GM21390 (cell line): ENCODE data around the gene ZNF862.
"Not testable (repeated sequence)": the region's sequence is repeated elsewhere in the genome, so short reads cannot be mapped to it uniquely, and the experiment has no call there.

Source experiments
- ATAC-seq: cut with Tn5 transposase; IDR thresholded peaks from one replicate; pipeline ENCODE4 v1.9.1; 2021; ENCODE audit not compliant: unreplicated experiment

The ZNF862 gene

GRCh38 chr7:149879766-149880637, 41.8 kb downstream of the ZNF862 start:
- no peak for ATAC-seq

GRCh38 chr7:149880638-149881311, 42.6 kb downstream of the ZNF862 start:
- ATAC-seq, result no peak

GRCh38 chr7:149881328-149882247, 43.4 kb downstream of the ZNF862 start:
- ATAC-seq, result no peak

GRCh38 chr7:149882248-149883047, 44.3 kb downstream of the ZNF862 start:
- no peak for ATAC-seq

GRCh38 chr7:149883048-149883438, 44.9 kb downstream of the ZNF862 start:
- ATAC-seq, result no peak

GRCh38 chr7:149883452-149883861, 45.3 kb downstream of the ZNF862 start:
- peak; percentile 69 for ATAC-seq

GRCh38 chr7:149884016-149884415, 45.8 kb downstream of the ZNF862 start:
- ATAC-seq, result no peak

- no peak for ATAC-seq
Observed at GRCh38 chr7:149884541-149884940, 46.4 kb downstream of the ZNF862 start.

- no peak for ATAC-seq
Observed at GRCh38 chr7:149885191-149886017, 47.2 kb downstream of the ZNF862 start.

GRCh38 chr7:149886018-149886415, 47.8 kb downstream of the ZNF862 start:
- ATAC-seq, result no peak

- no peak for ATAC-seq
Observed at GRCh38 chr7:149887311-149887710, 49.1 kb downstream of the ZNF862 start.

- not testable (repeated sequence) for ATAC-seq
Observed at GRCh38 chr7:149890715-149891114, 52.5 kb downstream of the ZNF862 start.

- ATAC-seq, result not testable (repeated sequence)
Observed at GRCh38 chr7:149894957-149895356, 56.8 kb downstream of the ZNF862 start.

GRCh38 chr7:149907776-149908376, 69.7 kb downstream of the ZNF862 start:
- ATAC-seq, result not testable (repeated sequence)

- not testable (repeated sequence) for ATAC-seq
Observed at GRCh38 chr7:149910219-149910618, 72.0 kb downstream of the ZNF862 start.

- ATAC-seq, result not testable (repeated sequence)
Observed at GRCh38 chr7:149912126-149912525, 74.0 kb downstream of the ZNF862 start.
